HEK293 (cell line): ENCODE results near the gene NAGPA.

Experiments used
- CTCF ChIA-PET: fragments of 350-600 bp; formaldehyde crosslinking; extraction: SDS; loops from one replicate; lab custom pipeline; 2021; ENCODE audit warnings: antibody characterized with exemption; lab: Yijun Ruan, JAX
- POLR2A ChIA-PET: fragments of 300-600 bp; formaldehyde crosslinking; extraction: SDS; loops from one replicate; lab custom pipeline; 2020; ENCODE audit warnings: antibody characterized with exemption, inconsistent platforms; lab: Yijun Ruan, JAX
- H3K27ac ChIP-seq: fragments of 200-500 bp; sonication (Bioruptor generic); 2 replicates; pipeline ENCODE4 v1.5.1; 2014; ENCODE audit warnings: low read depth, low read length, control low read depth, inconsistent platforms; ENCODE audit errors: extremely low read depth
- H3K36me3 ChIP-seq, 2 experiments: fragments of 200-500 bp in 1 of 2; sonication (Bioruptor generic) in 1 of 2; 1 replicate in 1 of 2; 2 replicates in 1 of 2; pipeline ENCODE4 v1.5.1; 2014 to 2017; ENCODE audit warnings: inconsistent platforms in 2 of 2, low read length in 2 of 2; ENCODE audit not compliant: control insufficient read depth in 2 of 2, insufficient read depth in 1 of 2
- H3K4me1 ChIP-seq: fragments of 200-500 bp; sonication (Bioruptor generic); 2 replicates; pipeline ENCODE4 v1.5.1; 2014; ENCODE audit warnings: mild to moderate bottlenecking, low read length, inconsistent platforms; ENCODE audit not compliant: control insufficient read depth, insufficient read depth
- H3K4me3 ChIP-seq: 2 replicates; pipeline ENCODE4 v1.5.1; 2011; ENCODE audit warnings: low read depth, mild to moderate bottlenecking, control low read depth, low read length, moderate library complexity
- H3K9me3 ChIP-seq: fragments of 200-500 bp; sonication (Bioruptor generic); 2 replicates; pipeline ENCODE4 v1.5.1; 2014; ENCODE audit warnings: low read depth, low read length, inconsistent platforms; ENCODE audit not compliant: control insufficient read depth, insufficient read depth
- BCL11A ChIP-seq: fragments of 450-650 bp; formaldehyde crosslinking; IDR thresholded peaks from 2 replicates; pipeline ENCODE4 v1.5.1; 2016; ENCODE audit warnings: low read depth, missing biosample characterization, missing genetic modification characterization
- FEZF1 ChIP-seq: fragments of 450-650 bp; formaldehyde crosslinking; IDR thresholded peaks from 2 replicates; pipeline ENCODE4 v1.5.1; 2016; ENCODE audit warnings: missing biosample characterization, missing genetic modification characterization
- KLF16 ChIP-seq: fragments of 450-650 bp; formaldehyde crosslinking; IDR thresholded peaks from 2 replicates; pipeline ENCODE4 v1.5.1; 2017; ENCODE audit warnings: missing biosample characterization, missing genetic modification characterization
- SP2 ChIP-seq: fragments of 450-650 bp; formaldehyde crosslinking; IDR thresholded peaks from 2 replicates; pipeline ENCODE4 v1.5.1; 2016; ENCODE audit warnings: missing biosample characterization, missing genetic modification characterization
- TCF7L2 ChIP-seq: IDR thresholded peaks from 2 replicates; pipeline ENCODE4 v1.6.1; 2011; ENCODE audit warnings: low read depth, mild to moderate bottlenecking, inconsistent platforms, low read length, moderate library complexity, borderline replicate concordance
- TRIM28 ChIP-seq: IDR thresholded peaks from 2 replicates; pipeline ENCODE4 v1.6.1; 2011; ENCODE audit warnings: low read length, control low read depth, borderline replicate concordance
- WT1 ChIP-seq: fragments of 450-650 bp; formaldehyde crosslinking; IDR thresholded peaks from 2 replicates; pipeline ENCODE4 v1.5.1; 2016; ENCODE audit warnings: missing biosample characterization, missing genetic modification characterization
- YY1 ChIP-seq: fragments of 450-650 bp; formaldehyde crosslinking; IDR thresholded peaks from 2 replicates; pipeline ENCODE4 v1.5.1; 2018; ENCODE audit warnings: missing biosample characterization, missing genetic modification characterization
- ZBTB20 ChIP-seq: fragments of 450-650 bp; formaldehyde crosslinking; IDR thresholded peaks from 2 replicates; pipeline ENCODE4 v1.5.1; 2016; ENCODE audit warnings: missing biosample characterization, missing genetic modification characterization
- ZBTB8A ChIP-seq: fragments of 450-650 bp; formaldehyde crosslinking; IDR thresholded peaks from 2 replicates; pipeline ENCODE4 v1.5.1; 2016; ENCODE audit warnings: missing biosample characterization, missing genetic modification characterization
- ZFHX2 ChIP-seq: fragments of 450-650 bp; formaldehyde crosslinking; conservative IDR thresholded peaks from 2 replicates; pipeline ENCODE4 v1.5.1; 2016; ENCODE audit warnings: missing biosample characterization, missing genetic modification characterization
- ZNF133 ChIP-seq: fragments of 450-650 bp; formaldehyde crosslinking; IDR thresholded peaks from 2 replicates; pipeline ENCODE4 v1.5.1; 2016; ENCODE audit warnings: missing biosample characterization, missing genetic modification characterization
- ZNF138 ChIP-seq: fragments of 450-650 bp; formaldehyde crosslinking; IDR thresholded peaks from 2 replicates; pipeline ENCODE4 v1.5.1; 2016; ENCODE audit warnings: missing biosample characterization, missing genetic modification characterization, borderline replicate concordance
- ZNF146 ChIP-seq: fragments of 450-650 bp; formaldehyde crosslinking; IDR thresholded peaks from 2 replicates; pipeline ENCODE4 v1.5.1; 2016; ENCODE audit warnings: missing biosample characterization, missing genetic modification characterization
- ZNF169 ChIP-seq: fragments of 450-650 bp; formaldehyde crosslinking; IDR thresholded peaks from 2 replicates; pipeline ENCODE4 v1.5.1; 2016; ENCODE audit warnings: missing biosample characterization, missing genetic modification characterization
- ZNF2 ChIP-seq: fragments of 450-650 bp; formaldehyde crosslinking; IDR thresholded peaks from 2 replicates; pipeline ENCODE4 v1.5.1; 2016; ENCODE audit warnings: missing biosample characterization, missing genetic modification characterization
- ZNF266 ChIP-seq: fragments of 450-650 bp; formaldehyde crosslinking; IDR thresholded peaks from 2 replicates; pipeline ENCODE4 v1.5.1; 2016; ENCODE audit warnings: missing biosample characterization, missing genetic modification characterization, low read depth
- ZNF274 ChIP-seq, 2 experiments: fragments of 200-500 bp in 1 of 2; fragments of 450-650 bp in 1 of 2; sonication (Bioruptor generic) in 1 of 2; formaldehyde crosslinking in 1 of 2; IDR thresholded peaks; 2 replicates each; pipeline versions ENCODE4 v1.5.1 to v1.6.1; 2014 to 2016; ENCODE audit warnings: borderline replicate concordance in 1 of 2, inconsistent platforms in 1 of 2, low read length in 1 of 2, missing biosample characterization in 1 of 2, missing genetic modification characterization in 1 of 2
- ZNF341 ChIP-seq: fragments of 450-650 bp; formaldehyde crosslinking; IDR thresholded peaks from 2 replicates; pipeline ENCODE4; 2016; ENCODE audit warnings: low read depth, missing biosample characterization, missing genetic modification characterization
- ZNF433 ChIP-seq: fragments of 450-650 bp; formaldehyde crosslinking; IDR thresholded peaks from 2 replicates; pipeline ENCODE4 v1.5.1; 2016; ENCODE audit warnings: missing biosample characterization, missing genetic modification characterization, low read depth
- ZNF664 ChIP-seq: fragments of 450-650 bp; formaldehyde crosslinking; IDR thresholded peaks from 2 replicates; pipeline ENCODE4 v1.5.1; 2016; ENCODE audit warnings: missing biosample characterization, missing genetic modification characterization
- ZNF707 ChIP-seq: fragments of 450-650 bp; formaldehyde crosslinking; IDR thresholded peaks from 2 replicates; pipeline ENCODE4 v1.5.1; 2016; ENCODE audit warnings: missing biosample characterization, missing genetic modification characterization
- ZNF792 ChIP-seq: fragments of 450-650 bp; formaldehyde crosslinking; IDR thresholded peaks from 2 replicates; pipeline ENCODE4 v1.5.1; 2016; ENCODE audit warnings: missing biosample characterization, missing genetic modification characterization
- ZSCAN30 ChIP-seq: fragments of 450-650 bp; IDR thresholded peaks from 2 replicates; pipeline ENCODE4 v1.5.1; 2018; ENCODE audit warnings: missing biosample characterization, mild to moderate bottlenecking, missing genetic modification characterization, moderate library complexity
- TF ChIP-seq, protein P1 (sequence below): fragments of 450-650 bp; formaldehyde crosslinking; IDR thresholded peaks from 2 replicates; pipeline ENCODE4 v1.5.1; 2016; ENCODE audit warnings: missing biosample characterization, missing genetic modification characterization, borderline replicate concordance
- TF ChIP-seq, protein P2 (sequence below): fragments of 450-650 bp; formaldehyde crosslinking; IDR thresholded peaks from 2 replicates; pipeline ENCODE4 v1.5.1; 2016; ENCODE audit warnings: missing biosample characterization, missing genetic modification characterization

NAGPA gene

DNA sequence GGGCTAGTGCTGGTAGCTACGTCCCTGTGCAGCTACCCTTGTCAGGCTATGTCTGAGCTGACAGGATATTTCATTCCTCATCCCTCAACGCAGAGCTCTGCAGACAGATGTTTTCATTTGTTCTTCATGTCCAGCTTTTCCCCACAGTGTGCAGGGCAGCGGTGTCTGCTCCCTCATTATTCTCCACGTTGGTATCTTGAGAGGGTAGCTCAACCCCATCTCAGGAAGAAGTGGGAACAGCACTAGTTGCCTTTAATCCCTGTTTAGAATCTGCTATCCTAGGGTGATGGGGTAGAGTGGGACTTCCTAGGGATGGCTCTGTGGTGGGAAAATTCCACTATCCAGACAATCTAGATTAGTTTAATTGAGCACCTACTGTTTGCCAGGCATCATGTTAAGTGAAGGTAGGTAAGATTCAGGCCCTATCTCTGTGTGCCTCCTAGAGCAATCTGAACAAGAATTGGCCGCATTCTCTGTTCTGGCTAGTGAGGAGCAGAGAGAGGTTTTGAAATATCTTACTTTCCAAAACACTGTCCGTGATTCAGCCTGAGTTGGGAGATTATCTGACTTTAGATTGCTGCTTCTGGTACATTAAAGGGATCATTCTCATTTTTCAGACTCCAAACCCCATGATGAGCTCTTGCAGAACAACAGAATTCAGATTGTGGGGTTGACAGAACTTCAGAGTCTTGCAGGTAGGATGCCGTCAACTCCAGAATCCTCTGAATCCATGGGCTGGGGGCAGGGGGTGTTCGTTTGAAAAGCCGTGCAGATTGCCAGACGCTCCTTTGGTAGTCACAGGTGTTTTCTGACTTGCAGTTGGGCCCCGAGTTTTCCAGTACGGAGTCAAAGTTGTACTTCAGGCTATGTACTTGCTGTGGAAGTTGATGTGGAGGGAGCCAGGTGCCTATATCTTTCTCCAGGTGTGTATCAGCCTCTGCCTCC lies 38.9 kb upstream of the NAGPA start:
- Histone ChIP-seq H3K4me3 (peak overlapping the region; percentile 90), H3K4me1 (no peaks in the 10 kb centered on the region), H3K9me3 (no peaks in the 10 kb centered on the region), H3K27ac (no peak overlapping the region; the same call in 1 of the 2 replicates), H3K36me3 (peaks cover 0 to 35% of the 10 kb centered on the region in 2 experiments; a peak in 1 of 3 replicates)
- no peak for TF ChIP-seq ZNF2 (tag by site-specific recombination)
- no peak for TF ChIP-seq FEZF1
- peak; percentile 87 for TF ChIP-seq ZNF664 (tag by site-specific recombination)
- TF ChIP-seq ZNF433 (tag by site-specific recombination), result no peak
- TF ChIP-seq ZNF792 (tag by site-specific recombination), result no peak
- no peak for TF ChIP-seq ZNF707
- TF ChIP-seq, protein P1, sequence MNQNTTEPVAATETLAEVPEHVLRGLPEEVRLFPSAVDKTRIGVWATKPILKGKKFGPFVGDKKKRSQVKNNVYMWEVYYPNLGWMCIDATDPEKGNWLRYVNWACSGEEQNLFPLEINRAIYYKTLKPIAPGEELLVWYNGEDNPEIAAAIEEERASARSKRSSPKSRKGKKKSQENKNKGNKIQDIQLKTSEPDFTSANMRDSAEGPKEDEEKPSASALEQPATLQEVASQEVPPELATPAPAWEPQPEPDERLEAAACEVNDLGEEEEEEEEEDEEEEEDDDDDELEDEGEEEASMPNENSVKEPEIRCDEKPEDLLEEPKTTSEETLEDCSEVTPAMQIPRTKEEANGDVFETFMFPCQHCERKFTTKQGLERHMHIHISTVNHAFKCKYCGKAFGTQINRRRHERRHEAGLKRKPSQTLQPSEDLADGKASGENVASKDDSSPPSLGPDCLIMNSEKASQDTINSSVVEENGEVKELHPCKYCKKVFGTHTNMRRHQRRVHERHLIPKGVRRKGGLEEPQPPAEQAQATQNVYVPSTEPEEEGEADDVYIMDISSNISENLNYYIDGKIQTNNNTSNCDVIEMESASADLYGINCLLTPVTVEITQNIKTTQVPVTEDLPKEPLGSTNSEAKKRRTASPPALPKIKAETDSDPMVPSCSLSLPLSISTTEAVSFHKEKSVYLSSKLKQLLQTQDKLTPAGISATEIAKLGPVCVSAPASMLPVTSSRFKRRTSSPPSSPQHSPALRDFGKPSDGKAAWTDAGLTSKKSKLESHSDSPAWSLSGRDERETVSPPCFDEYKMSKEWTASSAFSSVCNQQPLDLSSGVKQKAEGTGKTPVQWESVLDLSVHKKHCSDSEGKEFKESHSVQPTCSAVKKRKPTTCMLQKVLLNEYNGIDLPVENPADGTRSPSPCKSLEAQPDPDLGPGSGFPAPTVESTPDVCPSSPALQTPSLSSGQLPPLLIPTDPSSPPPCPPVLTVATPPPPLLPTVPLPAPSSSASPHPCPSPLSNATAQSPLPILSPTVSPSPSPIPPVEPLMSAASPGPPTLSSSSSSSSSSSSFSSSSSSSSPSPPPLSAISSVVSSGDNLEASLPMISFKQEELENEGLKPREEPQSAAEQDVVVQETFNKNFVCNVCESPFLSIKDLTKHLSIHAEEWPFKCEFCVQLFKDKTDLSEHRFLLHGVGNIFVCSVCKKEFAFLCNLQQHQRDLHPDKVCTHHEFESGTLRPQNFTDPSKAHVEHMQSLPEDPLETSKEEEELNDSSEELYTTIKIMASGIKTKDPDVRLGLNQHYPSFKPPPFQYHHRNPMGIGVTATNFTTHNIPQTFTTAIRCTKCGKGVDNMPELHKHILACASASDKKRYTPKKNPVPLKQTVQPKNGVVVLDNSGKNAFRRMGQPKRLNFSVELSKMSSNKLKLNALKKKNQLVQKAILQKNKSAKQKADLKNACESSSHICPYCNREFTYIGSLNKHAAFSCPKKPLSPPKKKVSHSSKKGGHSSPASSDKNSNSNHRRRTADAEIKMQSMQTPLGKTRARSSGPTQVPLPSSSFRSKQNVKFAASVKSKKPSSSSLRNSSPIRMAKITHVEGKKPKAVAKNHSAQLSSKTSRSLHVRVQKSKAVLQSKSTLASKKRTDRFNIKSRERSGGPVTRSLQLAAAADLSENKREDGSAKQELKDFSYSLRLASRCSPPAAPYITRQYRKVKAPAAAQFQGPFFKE (tag by site-specific recombination), result no peak
- ChIA-PET CTCF (interaction anchor here (0.5 to 1.5 kb wide), 3 partner anchors 10 to 115 kb away, joined by 3 to 4 read pairs (median 3); no protein-coding TSS in a partner anchor), POLR2A (interaction anchor here (1.5 kb wide), 1 partner anchor 25 kb away, joined by 5 read pairs; no protein-coding TSS in a partner anchor)

DNA sequence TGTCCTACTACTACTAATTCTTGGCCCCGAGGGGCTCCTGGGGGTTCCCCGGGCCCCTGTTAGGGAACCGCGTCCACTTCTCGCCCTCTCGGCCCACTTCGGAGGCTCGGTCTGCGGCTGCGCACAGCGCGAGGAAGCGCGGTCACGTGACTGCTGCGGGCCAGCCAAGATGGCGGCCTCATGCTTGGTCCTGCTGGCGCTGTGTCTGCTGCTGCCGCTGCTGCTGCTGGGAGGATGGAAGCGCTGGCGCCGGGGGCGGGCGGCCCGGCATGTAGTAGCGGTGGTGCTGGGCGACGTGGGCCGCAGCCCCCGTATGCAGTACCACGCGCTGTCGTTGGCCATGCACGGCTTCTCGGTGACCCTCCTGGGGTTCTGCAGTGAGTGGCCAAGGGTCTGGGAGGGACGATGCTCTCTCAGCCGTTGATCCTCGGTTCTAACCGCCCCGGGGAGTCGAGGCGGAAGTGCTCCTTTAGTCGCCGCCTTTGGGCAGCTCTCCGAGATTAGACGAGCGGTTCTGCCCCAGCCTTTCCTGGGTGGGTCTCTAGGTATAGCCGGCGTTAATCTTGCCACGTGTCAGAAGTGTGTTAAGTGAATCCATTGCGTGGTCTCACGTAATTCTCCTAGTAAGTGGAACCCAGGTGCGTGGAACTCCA lies 38.1 kb upstream of the NAGPA start, which contains the start of gene ALG1:
TSS of gene ALG1 (plus strand) at position 163 of the 653 bp plus-strand sequence. CDS start at position 170, 7 bp downstream.
- Histone ChIP-seq H3K27ac (no peak within 1 kb of the TSS; the same call in 1 of the 2 replicates), H3K4me3 (peak within 1 kb of the TSS; percentile 90), H3K9me3 (no peaks in the 10 kb centered on the region), H3K36me3 (peaks cover 0 to 29% of the 10 kb centered on the region in 2 experiments; a peak in 1 of 3 replicates), H3K4me1 (no peaks in the 10 kb centered on the region)
- POLR2A ChIA-PET, result interaction anchor here (1.5 kb wide), 1 partner anchor 26 kb away, joined by 5 read pairs; no protein-coding TSS in a partner anchor
- CTCF ChIA-PET, result interaction anchor here (1.2 to 1.5 kb wide), 2 partner anchors 9 to 13 kb away, joined by 3 to 4 read pairs; no protein-coding TSS in a partner anchor
- TF ChIP-seq TCF7L2 (no peak), BCL11A (tag by site-specific recombination) (no peak), ZBTB20 (tag by site-specific recombination) (peak; percentile 35; the same call in 1 of the 2 replicates), ZSCAN30 (0 out of 2 replicates have a peak, but pooled peaks have one; percentile 8), ZNF341 (tag by site-specific recombination) (peak; percentile 63), ZNF138 (peak; percentile 5; the same call in 1 of the 2 replicates), TRIM28 (no peak), ZBTB8A (0 out of 2 replicates have a peak, but pooled peaks have one; percentile 6), YY1 (tag by site-specific recombination) (peak; percentile 96), ZFHX2 (tag by site-specific recombination) (peak; percentile 87), ZNF664 (tag by site-specific recombination) (no peak), ZNF266 (no peak), WT1 (tag by site-specific recombination) (peak; percentile 44; the same call in 1 of the 2 replicates), KLF16 (tag by site-specific recombination) (peak; percentile 71), ZNF169 (tag by site-specific recombination) (0 out of 2 replicates have a peak, but pooled peaks have one; percentile 37), ZNF792 (tag by site-specific recombination) (0 out of 2 replicates have a peak, but pooled peaks have one; percentile 64), ZNF2 (tag by site-specific recombination) (peak; percentile 74), SP2 (peak; percentile 86), ZNF133 (tag by site-specific recombination) (no peak), ZNF274 (IDR thresholded peaks at IDR 0.05; ENCODE audit: low read length) (no peak), ZNF274 (tag by site-specific recombination; IDR thresholded peaks at IDR 0.05; ENCODE audit: borderline replicate concordance) (no peak), FEZF1 (no peak), ZNF146 (0 out of 2 replicates have a peak, but pooled peaks have one; percentile 16)
- TF ChIP-seq, protein P2, sequence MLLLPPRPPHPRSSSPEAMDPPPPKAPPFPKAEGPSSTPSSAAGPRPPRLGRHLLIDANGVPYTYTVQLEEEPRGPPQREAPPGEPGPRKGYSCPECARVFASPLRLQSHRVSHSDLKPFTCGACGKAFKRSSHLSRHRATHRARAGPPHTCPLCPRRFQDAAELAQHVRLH (tag by site-specific recombination), result 0 out of 2 replicates have a peak, but pooled peaks have one; percentile 16
